Germinal center (tissue), 1 donor: ENCODE results near the gene DAND5.

Source experiments
- DNase-seq: peaks from one replicate; pipeline ENCODE4 v3.0.0; 2012; ENCODE audit warnings: mixed read lengths, low spot score

DAND5 gene

GRCh38 chr19:13022859-13023636, 53.7 kb downstream of the DAND5 start:
- DNase-seq: no peak

- no peak for DNase-seq
These were observed 54.3 kb downstream of the DAND5 start for GRCh38 chr19:13023656-13024055.
